DOHH2 (cell line): ENCODE results near the gene SEMA5B.

Experiments used
- H3F3A ChIP-seq: fragments of 200-600 bp; sonication (generic), shearing (Covaris generic); 2 replicates; pipeline ENCODE4 v1.6.0; 2016; ENCODE audit warnings: antibody characterized with exemption, mild to moderate bottlenecking; ENCODE audit not compliant: control insufficient read depth, insufficient read depth
- H3K27ac ChIP-seq: fragments of 200-600 bp; sonication (generic); 2 replicates; pipeline ENCODE4 v1.5.1; 2014; ENCODE audit warnings: low read depth, mild to moderate bottlenecking, low read length, moderate library complexity
- H3K27me3 ChIP-seq: fragments of 200-600 bp; sonication (generic); 2 replicates; pipeline ENCODE4 v1.6.1; 2014; ENCODE audit warnings: mild to moderate bottlenecking, low read length, mixed read lengths; ENCODE audit not compliant: control insufficient read depth
- H3K36me3 ChIP-seq: fragments of 200-600 bp; sonication (generic); 2 replicates; pipeline ENCODE4 v1.6.1; 2014; ENCODE audit warnings: mild to moderate bottlenecking, low read length, moderate library complexity, mixed read lengths; ENCODE audit not compliant: control insufficient read depth
- H3K4me1 ChIP-seq: fragments of 200-600 bp; sonication (generic); 2 replicates; pipeline ENCODE4 v1.6.1; 2014; ENCODE audit warnings: mild to moderate bottlenecking, low read length, mixed read lengths; ENCODE audit not compliant: control insufficient read depth
- H3K4me2 ChIP-seq: fragments of 200-600 bp; sonication (generic); 2 replicates; pipeline ENCODE4 v1.6.0; 2014; ENCODE audit warnings: mild to moderate bottlenecking, low read length, moderate library complexity
- H3K4me3 ChIP-seq: fragments of 200-600 bp; sonication (generic); 2 replicates; pipeline ENCODE4 v1.5.1; 2014; ENCODE audit warnings: mild to moderate bottlenecking, low read length, mixed read lengths
- H3K79me2 ChIP-seq: fragments of 200-600 bp; sonication (generic); 2 replicates; pipeline ENCODE4 v1.6.1; 2014; ENCODE audit warnings: mild to moderate bottlenecking, low read length, mixed read lengths; ENCODE audit not compliant: control insufficient read depth
- H3K9me2 ChIP-seq: fragments of 200-600 bp; sonication (generic); replicated peaks from 2 replicates; pipeline ENCODE4 v1.6.1; 2014; ENCODE audit warnings: mild to moderate bottlenecking, low read length, mixed read lengths; ENCODE audit not compliant: control insufficient read depth
- H3K9me3 ChIP-seq: fragments of 200-600 bp; sonication (generic); 2 replicates; pipeline ENCODE4 v1.6.1; 2014; ENCODE audit warnings: antibody characterized with exemption, low read length, mixed read lengths; ENCODE audit not compliant: control insufficient read depth, insufficient read depth
- H4K20me1 ChIP-seq: fragments of 200-600 bp; sonication (generic); 2 replicates; pipeline ENCODE4 v1.6.0; 2014; ENCODE audit warnings: low read depth, mild to moderate bottlenecking, antibody characterized with exemption, low read length, moderate library complexity; ENCODE audit not compliant: control insufficient read depth, insufficient read depth
- EZH2phosphoT487 ChIP-seq: fragments of 200-600 bp; sonication (generic); IDR thresholded peaks from 2 replicates; pipeline ENCODE4 v1.6.1; 2017; ENCODE audit warnings: borderline replicate concordance, mild to moderate bottlenecking, antibody characterized with exemption, low read length, moderate library complexity, mixed read lengths
- TF ChIP-seq, protein P1 (sequence below): fragments of 200-600 bp; sonication (generic); IDR thresholded peaks from one replicate; pipeline ENCODE4 v1.5.1; 2014; ENCODE audit warnings: antibody characterized with exemption, mild to moderate bottlenecking, low read depth, low read length; ENCODE audit not compliant: poor library complexity, severe bottlenecking

SEMA5B gene

DNA sequence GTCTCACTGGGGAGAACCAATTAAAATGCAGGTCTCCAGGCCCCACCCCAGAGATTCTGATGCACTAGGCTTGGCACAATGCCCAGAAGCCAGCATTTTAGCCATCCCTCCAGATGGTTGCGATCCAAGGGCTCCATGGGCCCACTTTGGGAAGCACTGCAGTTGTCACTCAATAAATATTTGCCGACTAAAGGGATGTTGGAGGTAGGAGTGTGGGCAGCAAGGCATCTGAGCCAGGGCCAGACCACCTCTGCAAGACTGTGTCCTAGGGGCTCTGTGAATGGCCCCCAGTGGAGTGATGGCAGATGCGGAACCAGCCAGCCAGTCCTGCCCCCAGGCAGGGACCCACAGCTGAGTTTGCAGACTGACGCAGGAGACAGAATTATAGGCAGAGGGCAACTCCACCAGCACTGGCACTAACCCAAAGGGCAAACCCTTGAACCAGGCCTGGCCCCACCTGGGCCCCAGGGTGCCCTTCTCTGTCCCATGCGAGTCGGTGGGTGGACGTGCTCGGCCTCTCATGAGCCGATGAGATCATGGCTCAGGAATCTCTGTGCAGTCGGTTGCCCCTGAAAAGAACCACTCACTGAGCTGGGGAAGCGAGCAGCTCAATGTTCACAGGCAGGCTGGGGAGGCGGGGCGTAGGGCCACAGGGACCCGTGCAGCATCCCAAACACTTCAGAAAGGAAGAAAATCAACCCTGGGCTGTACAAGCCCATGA lies 49.7 kb downstream of the SEMA5B start:
- Histone ChIP-seq H3K79me2 (no peaks in the 10 kb centered on the region), H3K9me3 (no peaks in the 10 kb centered on the region), H3K27ac (no peak overlapping the region), H3K27me3 (no peaks in the 10 kb centered on the region), H3K4me2 (no peak overlapping the region), H3F3A (0 out of 2 replicates have a peak, but pooled peaks cover 3% of the 10 kb centered on the region), H3K4me3 (no peak overlapping the region), H3K36me3 (no peaks in the 10 kb centered on the region), H3K4me1 (peaks cover 49% of the 10 kb centered on the region), H4K20me1 (no peaks in the 10 kb centered on the region), H3K9me2 (no peaks in the 10 kb centered on the region)
- TF ChIP-seq, protein P1, sequence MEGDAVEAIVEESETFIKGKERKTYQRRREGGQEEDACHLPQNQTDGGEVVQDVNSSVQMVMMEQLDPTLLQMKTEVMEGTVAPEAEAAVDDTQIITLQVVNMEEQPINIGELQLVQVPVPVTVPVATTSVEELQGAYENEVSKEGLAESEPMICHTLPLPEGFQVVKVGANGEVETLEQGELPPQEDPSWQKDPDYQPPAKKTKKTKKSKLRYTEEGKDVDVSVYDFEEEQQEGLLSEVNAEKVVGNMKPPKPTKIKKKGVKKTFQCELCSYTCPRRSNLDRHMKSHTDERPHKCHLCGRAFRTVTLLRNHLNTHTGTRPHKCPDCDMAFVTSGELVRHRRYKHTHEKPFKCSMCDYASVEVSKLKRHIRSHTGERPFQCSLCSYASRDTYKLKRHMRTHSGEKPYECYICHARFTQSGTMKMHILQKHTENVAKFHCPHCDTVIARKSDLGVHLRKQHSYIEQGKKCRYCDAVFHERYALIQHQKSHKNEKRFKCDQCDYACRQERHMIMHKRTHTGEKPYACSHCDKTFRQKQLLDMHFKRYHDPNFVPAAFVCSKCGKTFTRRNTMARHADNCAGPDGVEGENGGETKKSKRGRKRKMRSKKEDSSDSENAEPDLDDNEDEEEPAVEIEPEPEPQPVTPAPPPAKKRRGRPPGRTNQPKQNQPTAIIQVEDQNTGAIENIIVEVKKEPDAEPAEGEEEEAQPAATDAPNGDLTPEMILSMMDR, result no peak
- no peak for TF ChIP-seq EZH2phosphoT487

DNA sequence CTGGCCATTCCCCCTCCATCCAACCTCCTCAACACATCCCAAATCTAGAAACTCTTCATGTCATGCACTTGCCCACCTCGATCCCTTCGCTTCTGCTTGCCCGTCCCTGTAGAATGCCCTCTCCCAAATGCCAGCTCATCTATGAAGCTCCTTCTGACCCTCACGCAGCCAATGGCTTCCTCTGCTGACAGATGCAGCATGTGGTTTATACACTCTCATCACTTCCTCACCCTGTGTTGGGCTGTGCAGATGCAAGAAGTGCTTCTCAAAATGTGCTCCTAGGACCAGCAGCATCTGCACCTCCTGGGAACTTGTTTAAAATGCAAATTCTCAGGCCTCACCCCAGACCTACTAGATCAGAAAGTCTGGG lies 51.7 kb downstream of the SEMA5B start:
- Histone ChIP-seq H3F3A (0 out of 2 replicates have a peak, but pooled peaks cover 3% of the 10 kb centered on the region), H3K9me2 (no peaks in the 10 kb centered on the region), H3K27ac (peak overlapping the region; percentile 37), H3K27me3 (no peaks in the 10 kb centered on the region), H3K36me3 (no peaks in the 10 kb centered on the region), H3K4me1 (peaks cover 49% of the 10 kb centered on the region), H3K9me3 (no peaks in the 10 kb centered on the region), H3K79me2 (no peaks in the 10 kb centered on the region), H3K4me3 (peak overlapping the region; percentile 61), H3K4me2 (peak overlapping the region; percentile 73), H4K20me1 (no peaks in the 10 kb centered on the region)
- TF ChIP-seq, protein P1, result no peak
- TF ChIP-seq EZH2phosphoT487, result no peak

DNA sequence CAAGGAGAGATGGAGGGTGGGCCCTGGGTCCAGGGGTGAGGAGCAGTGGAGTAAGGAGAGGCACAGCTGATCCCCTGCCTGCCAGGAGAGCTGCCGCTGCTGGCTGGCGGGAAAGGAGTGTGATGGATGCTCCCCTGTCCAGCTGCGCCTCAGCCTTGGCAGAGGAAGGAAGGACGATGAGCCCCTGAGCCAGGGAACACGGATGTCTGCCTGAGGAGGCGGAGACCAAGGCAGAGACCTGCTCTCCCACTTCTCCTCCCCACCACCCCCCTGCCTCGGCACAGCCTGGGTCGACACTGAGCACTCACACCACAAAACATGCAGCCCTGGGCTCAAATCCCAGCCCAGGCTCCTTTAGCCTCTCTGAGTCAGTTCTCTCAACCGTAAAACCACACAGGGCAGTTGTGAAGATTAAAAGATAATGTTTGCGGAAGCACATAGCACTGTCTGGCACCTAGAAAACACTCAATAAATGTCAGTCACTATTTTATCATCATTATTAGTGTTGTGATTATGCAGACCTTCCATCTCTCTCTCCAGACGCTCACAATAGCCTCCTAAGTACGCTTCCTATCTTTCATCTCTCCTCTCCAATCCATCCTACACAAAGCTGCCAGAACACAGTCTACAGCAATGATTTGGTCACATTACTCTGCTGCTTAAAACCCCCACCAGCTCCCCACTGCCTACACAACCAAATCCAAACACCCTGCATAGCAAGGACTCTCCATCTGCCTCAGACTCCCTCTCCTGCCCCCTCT lies 52.2 kb downstream of the SEMA5B start:
- Histone ChIP-seq H3K36me3 (no peaks in the 10 kb centered on the region), H3K27ac (peak overlapping the region; percentile 37), H3K9me3 (no peaks in the 10 kb centered on the region), H3F3A (0 out of 2 replicates have a peak, but pooled peaks cover 3% of the 10 kb centered on the region), H3K4me3 (peak overlapping the region; percentile 61), H3K9me2 (no peaks in the 10 kb centered on the region), H3K4me2 (peak overlapping the region; percentile 73), H4K20me1 (no peaks in the 10 kb centered on the region), H3K79me2 (no peaks in the 10 kb centered on the region), H3K4me1 (peaks cover 49% of the 10 kb centered on the region), H3K27me3 (peaks cover 4% of the 10 kb centered on the region; the same call in 1 of the 2 replicates)
- TF ChIP-seq EZH2phosphoT487, result no peak
- TF ChIP-seq, protein P1, result no peak
